K562 (cell line): ENCODE results near the gene PLCL1. TPM values are rescaled to one million over a fixed set of nuclear protein-coding genes. Genes with fewer than 3 reads are reported as not detected.

Experiments
- CHD7 ChIP-seq: fragments of 200-600 bp; sonication (generic); IDR thresholded peaks from one replicate; pipeline ENCODE4 v1.6.1; 2012; ENCODE audit warnings: mild to moderate bottlenecking, low read depth, low read length, inconsistent platforms
- polyA plus RNA-seq, 8 experiments: library from polyadenylated mRNA; depleted of rRNA in 4 of 8; stranded (reverse) in 5 of 8; unstranded in 3 of 8; fragments of >200 nt; fragmentation: Nextera tagmentation in 2 of 8; fragmentation: Illumina TruSeq in 1 of 8; extraction: Ambion mirVana in 2 of 8; extraction: Trizol in 1 of 8; gene quantifications; 2 replicates each; pipeline versions ENCODE4 v1.2.1 to v1.2.3, GENCODE V29; 2011 to 2014; ENCODE audit warnings: inconsistent platforms in 1 of 8, missing spikeins in 1 of 8
- total RNA-seq, 7 experiments: library from RNA; depleted of rRNA in 6 of 7; stranded (reverse); fragments of >200 nt in 6 of 7; fragmentation: Illumina TruSeq in 2 of 7; extraction: Trizol in 2 of 7; gene quantifications; 2 replicates each; pipeline versions ENCODE4 v1.2.1 to v1.2.3, GENCODE V29; 2011 to 2021; ENCODE audit warnings: low replicate concordance in 1 of 7

Gene PLCL1
- total and polyA plus RNA-seq, 9 of the 15 experiments (the other 6 are each of a cell fraction or from before 2014, with no cell fraction given) = 2.0 to 17.7 (median 8.6) TPM

GRCh38 chr2:198143793-198144192 lies 339.4 kb downstream of the PLCL1 start (continued):
- no peak for TF ChIP-seq CHD7
